GM18511 (cell line): ENCODE data around the gene AGBL4.

Experiments
- ATAC-seq: cut with Tn5 transposase; IDR thresholded peaks from one replicate; pipeline ENCODE4 v1.9.1; 2021; ENCODE audit warnings: mild to moderate bottlenecking, moderate library complexity; ENCODE audit not compliant: unreplicated experiment

The AGBL4 gene

DNA sequence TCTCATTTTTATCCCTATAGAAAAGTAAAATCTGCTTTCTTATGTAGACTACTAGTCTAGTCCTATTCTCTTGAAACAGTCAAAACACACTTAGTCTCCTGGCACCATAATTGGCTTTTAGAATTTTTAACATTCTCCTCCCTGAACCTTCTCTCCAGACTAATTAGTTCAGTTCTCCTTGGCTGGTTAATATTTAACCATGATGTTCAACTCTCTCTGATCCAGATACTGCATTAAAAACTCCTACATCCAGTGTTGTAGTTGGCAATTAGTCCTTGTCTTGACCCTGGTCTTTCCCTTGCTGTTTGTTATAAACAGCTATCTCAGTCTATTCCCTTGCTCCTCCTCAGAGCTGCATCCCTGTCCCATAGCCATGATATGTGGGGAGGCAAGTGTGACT, 824.2 kb downstream of the AGBL4 start:
- no peak for ATAC-seq

DNA sequence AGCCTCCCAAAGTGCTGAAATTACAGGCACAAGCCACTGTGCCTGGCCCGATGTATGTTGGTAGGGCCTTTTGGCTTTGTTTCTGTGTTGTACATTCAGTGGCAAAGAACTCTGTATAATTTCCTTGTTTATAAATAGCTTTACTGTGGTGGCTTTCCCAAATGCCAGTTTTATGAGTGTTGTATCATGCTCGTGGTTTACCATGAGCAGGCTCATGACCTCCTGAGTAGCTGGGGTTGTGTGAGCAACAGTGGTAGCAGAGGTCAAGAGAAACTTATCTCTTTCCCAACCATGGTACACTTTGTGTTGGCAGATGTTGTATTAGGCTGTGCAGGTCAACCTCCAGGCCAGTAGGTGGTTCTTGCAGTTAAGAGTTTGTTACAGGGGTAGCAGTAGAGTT, 826.7 kb downstream of the AGBL4 start:
- no peak for ATAC-seq

DNA sequence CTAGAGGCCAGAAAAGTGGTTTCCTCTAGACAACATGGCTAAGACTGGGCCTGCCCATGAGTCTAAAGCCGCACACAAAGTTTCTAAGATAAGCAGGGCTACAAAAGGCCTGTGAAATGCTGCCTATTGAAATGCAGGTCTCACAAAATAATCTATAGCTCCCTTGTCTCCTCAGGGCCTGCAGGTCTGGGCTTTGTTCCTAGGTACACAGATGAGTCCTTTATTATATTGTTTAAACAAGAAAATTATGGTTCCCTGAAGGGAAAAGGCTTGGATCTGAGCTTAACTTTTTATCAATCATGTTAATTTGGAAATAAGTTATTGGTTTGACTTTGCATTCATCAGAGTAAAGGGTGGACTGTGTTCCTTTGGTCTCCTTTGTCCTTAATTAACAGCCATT, 833.6 kb downstream of the AGBL4 start:
- no peak for ATAC-seq

DNA sequence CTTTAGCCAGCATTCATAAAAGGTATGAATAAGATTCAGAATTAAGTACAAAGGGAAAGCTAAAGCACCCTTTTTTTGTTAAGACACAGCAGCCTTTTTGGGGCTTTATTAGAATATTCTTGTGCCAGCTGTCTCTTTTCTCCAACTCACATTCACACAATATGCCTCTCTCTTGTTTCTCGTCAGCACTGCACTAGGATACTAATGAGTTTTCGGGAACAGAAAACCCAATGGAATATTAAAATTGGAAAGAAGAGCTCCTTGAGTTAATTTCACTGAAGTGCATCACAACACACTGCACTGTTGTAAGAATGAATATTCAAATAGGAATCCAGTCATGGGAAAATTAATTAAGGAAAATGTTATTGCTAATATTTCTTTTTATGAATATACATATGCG, 836.7 kb downstream of the AGBL4 start:
- ATAC-seq: no peak

DNA sequence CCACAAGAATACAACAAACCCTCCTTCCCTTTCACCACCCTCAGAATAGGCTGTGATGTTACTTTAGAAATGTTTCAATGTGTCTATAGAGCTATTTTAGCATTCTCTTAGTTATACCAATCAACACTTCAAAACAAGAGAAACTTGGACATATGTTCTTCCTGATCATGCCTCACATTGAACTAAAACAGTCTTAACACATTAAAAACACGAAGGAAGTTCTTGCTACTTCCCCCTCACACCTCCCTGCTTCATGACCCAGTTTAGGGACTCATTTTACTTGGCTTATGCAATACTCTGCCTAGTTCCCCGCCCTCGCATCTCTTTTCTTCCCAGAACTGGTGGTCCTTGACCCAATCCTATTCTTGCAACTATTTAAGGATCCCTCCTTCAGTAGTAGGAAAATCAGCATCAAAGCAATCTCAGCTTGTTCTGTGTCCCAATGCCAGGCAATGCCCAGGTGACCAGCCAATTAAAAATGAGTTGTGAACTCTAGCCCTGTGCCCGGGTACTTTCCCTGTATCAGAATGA, 838.2 kb downstream of the AGBL4 start:
- ATAC-seq: no peak

- ATAC-seq: no peak
Measured at GRCh38 chr1:49183489-49183888, 840.3 kb downstream of the AGBL4 start.

DNA sequence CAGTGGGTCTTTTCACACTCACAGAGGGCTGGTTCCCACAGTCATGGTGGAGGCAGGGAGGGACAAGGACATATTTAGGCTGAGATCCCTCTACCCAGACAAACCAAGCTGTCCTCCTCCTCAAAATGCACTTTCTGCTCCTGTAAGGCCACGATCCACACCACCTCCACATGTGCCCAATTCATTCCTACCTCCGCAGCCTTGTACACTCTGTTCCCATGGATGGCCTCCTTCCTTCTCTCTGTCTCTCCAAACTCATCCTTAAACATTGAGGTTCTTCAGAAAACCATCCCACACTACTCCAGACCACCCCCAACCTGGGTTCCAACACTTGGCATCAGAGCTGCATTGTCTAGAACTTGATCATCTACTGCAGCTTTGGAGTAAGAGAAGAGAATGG, 842.7 kb downstream of the AGBL4 start:
- no peak for ATAC-seq

DNA sequence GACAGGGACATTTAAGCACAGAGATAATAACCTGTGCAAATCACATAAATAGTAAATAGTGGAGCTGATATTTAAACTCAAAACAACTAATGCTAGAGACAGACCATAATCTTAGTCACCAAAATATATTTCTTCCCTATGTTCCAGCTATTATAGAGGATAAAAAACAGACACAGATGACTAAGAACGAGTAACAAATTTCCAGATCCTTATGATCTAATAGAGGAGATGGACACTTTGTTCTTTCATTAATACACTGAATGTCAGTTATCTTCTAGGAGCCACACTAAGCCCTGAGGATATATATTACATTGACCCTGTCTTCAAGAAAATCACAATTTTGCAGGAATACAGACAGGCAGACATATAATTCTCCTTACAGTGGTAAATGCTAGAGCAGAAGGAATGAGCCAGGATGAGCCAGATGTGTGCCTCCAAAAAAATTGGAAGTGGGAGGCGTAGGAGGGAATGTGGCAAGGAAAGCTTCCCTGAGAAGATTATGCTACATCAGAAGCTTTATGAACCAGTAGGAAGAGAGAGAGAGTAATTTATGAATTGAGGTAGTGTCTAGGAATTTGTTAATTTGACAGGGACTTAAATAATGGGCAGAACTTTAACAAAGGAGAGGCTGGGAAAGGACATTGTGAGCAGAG, 851.7 kb downstream of the AGBL4 start:
- ATAC-seq: no peak

DNA sequence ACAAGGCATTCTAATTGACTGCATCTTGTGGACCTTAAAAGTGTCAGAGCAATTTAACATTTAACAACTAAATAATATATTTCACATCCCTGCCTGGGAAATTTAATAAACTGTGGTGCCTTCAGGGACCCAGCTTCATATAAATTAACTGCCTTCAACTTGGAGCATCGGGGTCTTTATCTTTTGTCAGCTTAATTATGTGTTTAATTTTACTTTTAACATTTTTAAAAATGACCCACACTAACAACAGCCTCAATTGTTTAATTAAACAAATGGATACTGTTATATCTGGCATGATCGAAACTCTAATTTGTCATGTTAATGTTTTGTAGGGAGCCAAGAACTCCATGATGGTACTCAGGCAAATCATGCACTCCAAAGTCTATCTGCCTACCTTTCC, 857.7 kb downstream of the AGBL4 start:
- ATAC-seq: no peak

GRCh38 chr1:49163031-49163430, 860.7 kb downstream of the AGBL4 start:
- no peak for ATAC-seq

DNA sequence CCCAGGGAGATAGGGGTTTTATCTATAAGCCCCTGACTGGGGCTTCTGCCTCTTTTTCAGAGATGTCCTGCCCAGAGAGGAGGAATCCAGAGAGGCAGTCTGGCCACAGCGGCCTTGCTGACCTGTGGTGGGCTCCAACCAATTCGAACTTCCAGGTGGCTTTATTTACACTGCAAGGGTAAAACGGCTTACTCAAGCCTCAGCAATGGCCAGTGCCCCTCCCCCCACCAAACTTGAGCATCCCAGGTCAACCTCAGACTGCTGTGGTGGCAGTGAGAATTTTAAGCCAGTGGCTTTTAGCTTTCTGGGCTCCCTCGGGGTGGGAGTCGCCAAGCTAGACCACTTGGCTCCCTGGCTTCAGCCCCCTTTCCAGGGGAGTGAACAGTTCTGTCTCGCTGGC, 863.1 kb downstream of the AGBL4 start:
- no peak for ATAC-seq

DNA sequence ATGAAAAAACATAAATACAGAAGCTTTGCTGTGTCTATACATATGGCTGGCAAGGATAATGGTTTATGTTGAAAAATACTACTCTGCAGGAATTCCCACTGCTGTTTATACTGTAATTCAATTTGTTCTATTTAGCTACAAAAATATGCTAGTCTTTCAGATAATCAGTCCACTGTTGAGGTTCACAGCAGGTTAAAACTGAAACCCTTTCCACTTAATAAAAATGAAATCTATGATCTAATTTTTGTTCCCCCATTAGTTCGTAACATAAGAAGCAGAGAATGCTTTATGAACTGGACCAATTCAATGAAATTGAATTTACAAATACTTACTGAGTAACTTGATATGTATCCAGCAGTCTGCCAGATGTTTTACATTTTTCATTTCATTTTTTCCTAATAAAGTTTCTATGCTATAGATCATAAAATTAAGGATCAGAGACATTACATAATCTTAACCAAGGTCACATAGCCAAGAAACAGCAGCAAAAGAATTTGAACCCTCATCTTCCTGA, 887.0 kb downstream of the AGBL4 start:
- no peak for ATAC-seq

DNA sequence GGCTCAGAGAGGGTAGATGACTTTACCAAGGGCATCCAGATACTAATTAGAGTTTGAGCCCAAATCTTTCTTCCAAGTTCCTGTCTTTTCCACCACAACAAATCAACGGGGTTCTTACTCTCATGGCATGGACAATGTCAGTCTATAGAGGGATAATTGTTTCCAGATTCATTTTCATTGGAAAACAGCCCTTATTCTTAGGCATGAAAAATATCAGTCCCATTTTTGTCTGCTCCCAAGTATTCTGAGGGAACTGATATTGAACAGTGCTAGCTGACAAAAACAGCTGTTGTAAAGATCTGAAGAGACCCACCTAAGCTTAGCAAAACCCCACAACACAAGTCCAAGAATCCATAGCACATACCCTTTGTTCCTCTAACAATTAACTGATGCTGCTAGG, 898.0 kb downstream of the AGBL4 start:
- no peak for ATAC-seq

- ATAC-seq: no peak
Measured at GRCh38 chr1:49111931-49112330, 911.8 kb downstream of the AGBL4 start.

DNA sequence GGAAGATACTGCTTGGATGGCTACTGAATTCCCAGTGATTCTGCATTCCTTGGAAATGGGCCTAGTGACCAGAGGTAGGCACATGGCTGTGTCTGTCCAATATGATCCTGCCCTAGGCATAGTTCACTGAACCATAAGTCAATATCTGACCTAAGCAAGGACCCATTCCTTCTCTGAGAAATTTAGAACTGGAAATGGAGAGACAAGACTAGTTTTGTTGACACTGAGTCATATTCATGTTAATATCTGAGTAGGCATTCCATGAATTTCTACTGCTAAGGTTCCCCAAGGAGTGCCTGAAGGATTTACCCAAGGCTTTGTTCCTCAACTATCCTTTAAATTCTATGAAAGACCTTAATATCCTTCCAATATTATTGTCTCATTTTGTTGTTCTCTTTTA, 917.3 kb downstream of the AGBL4 start:
- no peak for ATAC-seq

DNA sequence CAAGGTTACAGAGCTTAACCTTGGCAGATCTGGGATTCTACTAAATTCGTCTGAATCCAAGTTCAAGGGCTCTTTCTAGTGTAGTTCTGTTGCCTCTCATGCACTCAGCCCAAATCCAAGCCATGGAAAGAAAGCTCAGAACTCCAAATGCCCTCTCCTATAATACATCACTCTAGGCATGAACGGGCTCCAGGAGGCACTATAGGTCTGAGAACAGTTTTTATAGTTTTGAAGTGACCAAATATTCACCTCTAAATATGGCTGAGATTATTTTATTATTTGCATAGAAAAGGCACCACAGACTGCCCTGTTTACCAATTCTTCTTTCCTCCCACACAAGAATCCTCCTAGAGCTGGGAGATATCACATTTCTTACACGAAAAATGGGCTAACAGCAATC, 919.2 kb downstream of the AGBL4 start:
- ATAC-seq: no peak

GRCh38 chr1:49102752-49103151, 921.0 kb downstream of the AGBL4 start:
- peak; percentile 78 for ATAC-seq

DNA sequence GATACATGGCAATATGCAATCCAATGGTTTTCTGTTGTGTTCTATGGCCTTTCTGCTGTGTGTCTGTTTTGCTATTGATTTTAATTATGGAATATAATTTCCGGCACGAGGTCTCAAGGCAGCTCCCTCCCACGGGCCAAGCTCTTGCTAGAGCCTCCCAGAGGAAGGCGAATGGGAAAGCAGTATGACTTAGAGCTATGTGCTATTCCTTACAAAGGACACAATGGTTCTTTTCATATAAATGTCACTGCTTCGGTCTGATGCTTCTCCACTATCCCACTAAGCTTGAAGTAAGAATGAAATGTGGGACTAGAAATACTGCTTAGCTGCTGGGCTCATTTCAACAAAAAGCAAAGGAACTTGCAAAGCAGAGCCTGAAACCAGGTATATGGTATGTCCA, 924.9 kb downstream of the AGBL4 start:
- ATAC-seq: no peak

DNA sequence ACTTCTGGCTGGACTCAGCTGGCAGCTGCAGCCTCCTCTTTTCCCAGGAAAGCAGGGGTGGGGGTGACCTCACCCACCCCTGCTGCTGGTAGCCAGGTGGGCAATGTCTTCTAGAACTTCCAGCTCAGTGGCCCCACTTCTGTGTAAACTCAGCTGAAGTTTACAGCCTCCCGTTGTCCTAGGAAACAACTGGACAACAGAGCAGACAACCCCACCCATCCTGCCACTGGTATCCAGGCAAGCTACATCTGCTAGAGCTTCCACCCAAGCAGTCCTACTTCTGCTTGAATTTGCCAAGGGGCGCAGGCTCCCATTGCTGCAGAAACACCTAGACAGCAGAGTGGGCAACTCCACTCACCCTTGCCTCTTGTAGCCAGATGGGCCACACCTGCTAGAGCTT, 937.4 kb downstream of the AGBL4 start:
- ATAC-seq: no peak

GRCh38 chr1:49085079-49085478, 938.7 kb downstream of the AGBL4 start:
- no peak for ATAC-seq

DNA sequence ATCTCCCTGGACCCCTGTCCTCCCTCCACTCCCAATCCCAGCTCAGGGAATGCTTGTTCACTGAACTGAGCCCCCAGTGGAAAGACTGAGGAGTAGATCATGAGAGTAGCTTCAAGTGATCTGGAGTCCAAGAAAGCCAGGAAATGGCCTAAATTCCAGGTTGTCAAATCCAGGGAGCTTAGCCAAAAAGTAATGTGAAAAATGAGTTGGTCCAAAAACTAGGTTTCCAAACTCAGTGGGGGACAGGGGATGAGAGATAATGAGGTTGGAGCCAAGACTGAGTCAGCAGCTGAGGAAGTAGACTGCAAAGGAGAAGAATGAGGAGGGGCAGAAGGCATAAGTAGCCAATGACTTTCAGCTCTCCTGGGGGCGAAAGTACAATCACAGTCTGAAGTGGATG, 963.0 kb downstream of the AGBL4 start:
- no peak for ATAC-seq

- ATAC-seq: no peak
Measured at GRCh38 chr1:49059087-49059486, 964.7 kb downstream of the AGBL4 start.

DNA sequence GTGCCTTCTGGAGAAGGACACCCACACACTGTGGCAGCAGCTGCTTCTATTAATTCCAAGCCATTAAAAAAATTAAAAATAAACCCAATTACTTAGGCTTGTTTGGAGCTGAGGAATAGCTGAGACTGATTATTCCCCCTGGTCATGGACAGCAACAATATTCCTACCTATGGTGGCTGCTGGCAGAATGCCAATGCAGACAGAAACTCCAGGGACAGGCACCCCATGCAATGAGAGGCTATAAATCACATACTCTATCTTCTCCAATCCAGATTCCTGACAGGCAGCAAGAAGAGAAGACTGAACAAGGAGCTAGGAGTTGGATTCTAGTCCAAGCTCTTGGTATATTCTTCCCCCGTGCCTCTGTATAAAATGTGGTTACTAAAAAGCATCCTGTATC, 971.7 kb downstream of the AGBL4 start:
- no peak for ATAC-seq
